Putamen (tissue), 1 donor: ENCODE measurements around the gene ADGRG6.
A peak's percentile ranks its signal among the peaks of the same experiment; 100 is the strongest.
"Not testable (repeated sequence)": the region's sequence is repeated elsewhere in the genome, so short reads cannot be mapped to it uniquely, and the experiment has no call there.

ENCODE experiments used
- DNase-seq: peaks from one replicate; pipeline ENCODE4 v3.0.0-alpha.2; 2016; ENCODE audit warnings: low spot score

The ADGRG6 gene

GRCh38 chr6:142446168-142446567 lies 144.4 kb downstream of the ADGRG6 start:
- DNase-seq, result no peak

DNA sequence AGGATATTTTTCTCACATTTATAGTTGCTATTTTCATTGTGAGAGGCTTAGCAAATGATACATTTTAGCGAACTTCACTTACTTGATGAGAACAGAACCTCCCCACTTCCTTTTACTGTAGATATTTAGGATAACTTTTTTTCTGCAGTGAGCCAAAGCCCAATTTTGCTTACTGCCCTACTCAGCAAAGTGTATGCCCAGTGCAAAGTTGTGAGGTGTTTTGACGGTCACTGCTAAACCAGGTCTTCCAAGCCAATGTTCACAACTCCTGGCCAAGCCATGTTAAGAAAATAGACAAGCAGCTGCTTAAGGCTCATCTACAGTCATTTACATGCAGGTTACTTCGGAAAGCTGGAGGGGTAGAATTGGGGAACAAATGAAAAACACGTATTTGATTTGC lies 144.8 kb downstream of the ADGRG6 start:
- no peak for DNase-seq

- no peak for DNase-seq
Measured at GRCh38 chr6:142448091-142448729, 146.4 kb downstream of the ADGRG6 start.

- not testable (repeated sequence) for DNase-seq
Measured at GRCh38 chr6:142450856-142451255, 149.0 kb downstream of the ADGRG6 start.

DNA sequence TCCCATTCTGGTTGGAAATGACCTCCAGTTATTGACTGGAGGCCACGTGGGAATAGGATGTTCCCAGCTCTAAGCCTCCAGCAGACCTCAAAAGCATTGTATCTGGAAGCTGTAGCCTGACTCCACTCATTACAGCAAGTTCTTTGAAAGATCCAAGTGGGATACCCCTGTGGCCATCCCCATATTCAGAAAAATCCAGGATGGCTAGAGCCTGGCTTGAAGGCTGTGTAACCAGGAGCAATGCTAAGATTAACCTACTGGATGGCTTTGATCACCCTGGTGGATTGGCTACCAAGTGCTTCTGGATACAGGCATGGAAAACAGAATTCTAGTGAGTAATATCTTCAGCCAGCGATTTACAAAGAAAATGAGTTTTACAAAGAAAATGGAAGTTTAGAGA lies 151.2 kb downstream of the ADGRG6 start:
- no peak for DNase-seq

- not testable (repeated sequence) for DNase-seq
Measured at GRCh38 chr6:142454196-142454595, 152.4 kb downstream of the ADGRG6 start.

DNA sequence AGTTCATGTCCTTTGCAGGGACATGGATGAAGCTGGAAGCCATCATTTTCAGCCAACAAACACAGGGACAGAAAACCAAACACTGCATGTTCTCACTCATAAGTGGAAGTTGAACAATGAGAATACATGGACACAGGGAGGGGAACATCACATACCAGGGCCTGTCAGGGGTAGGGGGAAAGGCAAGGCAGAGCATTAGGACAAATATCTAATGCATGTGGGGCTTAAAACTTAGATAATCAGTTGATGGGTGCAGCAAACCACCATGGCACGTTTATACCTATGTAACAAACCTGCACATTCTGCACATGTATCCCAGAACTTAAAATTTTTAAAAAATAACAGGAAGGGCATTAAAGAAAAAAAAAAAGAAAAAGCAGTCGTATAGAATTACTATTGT lies 153.0 kb downstream of the ADGRG6 start:
- DNase-seq, result not testable (repeated sequence)

GRCh38 chr6:142455957-142456589 lies 154.3 kb downstream of the ADGRG6 start:
- DNase-seq, result no peak

GRCh38 chr6:142457638-142458406 lies 156.0 kb downstream of the ADGRG6 start:
- no peak for DNase-seq

DNA sequence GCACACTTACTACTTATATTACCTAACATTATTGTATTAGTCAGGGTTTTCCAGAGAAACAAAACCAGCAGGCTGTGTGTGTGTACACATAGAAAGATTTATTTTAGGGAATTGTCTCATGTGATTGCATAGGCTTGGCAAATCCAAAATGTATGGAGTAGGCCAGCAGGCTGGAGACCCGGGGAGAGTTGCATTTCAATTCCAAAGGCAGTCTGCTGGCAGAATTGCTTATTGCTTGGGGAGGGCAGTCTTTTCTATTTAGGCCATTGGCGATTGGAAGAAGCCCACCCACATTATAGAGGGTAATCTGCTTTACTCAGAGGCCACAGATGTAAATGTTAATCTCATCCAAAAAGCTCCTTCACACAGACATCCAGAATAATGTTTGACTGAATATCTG lies 157.0 kb downstream of the ADGRG6 start:
- DNase-seq, result no peak

GRCh38 chr6:142459271-142459670 lies 157.5 kb downstream of the ADGRG6 start:
- no peak for DNase-seq

- DNase-seq, result no peak
Measured at GRCh38 chr6:142462260-142462659, 160.5 kb downstream of the ADGRG6 start.

DNA sequence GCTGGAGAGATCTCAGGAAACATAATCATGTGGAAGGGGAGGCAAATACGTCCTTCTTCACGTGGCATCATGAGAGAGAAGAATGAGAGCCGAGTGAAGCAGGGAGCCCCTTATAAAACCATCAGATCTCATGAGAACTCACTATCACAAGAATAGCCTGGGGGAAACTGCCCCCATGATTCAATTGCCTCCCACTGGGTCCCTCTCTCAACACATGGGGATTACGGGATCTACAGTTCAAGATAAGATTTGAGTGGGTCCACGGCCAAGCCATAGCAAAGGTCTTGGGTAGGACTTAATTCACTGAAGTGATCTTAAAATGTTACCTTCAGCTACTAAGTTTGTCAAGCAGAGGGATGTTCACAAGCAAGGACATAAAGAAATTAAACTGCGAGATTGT lies 162.2 kb downstream of the ADGRG6 start:
- DNase-seq, result no peak

DNA sequence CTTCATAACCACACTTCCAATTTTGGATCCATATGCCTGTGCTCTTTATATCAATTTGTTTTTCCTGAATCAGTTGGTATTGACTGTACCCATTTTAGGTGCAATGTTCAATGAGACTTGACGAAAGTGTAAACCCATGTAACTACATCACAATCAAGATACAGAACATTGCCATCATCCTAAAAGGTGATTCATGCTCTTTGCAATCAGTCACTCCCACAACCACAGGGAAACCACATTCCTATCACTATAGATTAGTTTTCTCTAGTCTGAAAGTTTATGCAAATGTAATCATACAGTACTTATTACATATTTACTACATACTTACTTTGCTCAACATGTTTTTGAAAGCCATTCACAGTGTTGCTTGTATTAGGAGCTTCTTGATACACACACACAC lies 167.4 kb downstream of the ADGRG6 start:
- no peak for DNase-seq

DNA sequence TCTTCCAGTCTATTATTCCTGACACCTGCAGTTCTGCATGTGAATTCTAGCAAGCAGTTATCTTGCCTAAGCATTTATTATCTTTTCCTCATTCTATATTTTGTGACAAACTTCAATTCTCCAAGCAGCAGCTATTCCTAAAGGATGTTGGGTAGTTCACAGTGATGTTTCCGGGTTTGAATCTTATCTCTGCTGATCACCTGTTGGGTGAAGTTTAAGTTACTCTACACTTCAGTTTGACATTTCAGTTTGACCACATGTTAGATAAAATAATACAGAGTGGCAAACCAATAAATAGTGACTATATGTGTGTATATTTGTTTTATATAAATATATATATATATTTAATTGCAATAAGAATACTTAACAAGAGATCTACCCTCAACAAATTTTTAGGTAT lies 168.6 kb downstream of the ADGRG6 start:
- DNase-seq, result no peak

GRCh38 chr6:142474531-142475289 lies 172.9 kb downstream of the ADGRG6 start:
- peak; percentile 20 for DNase-seq

DNA sequence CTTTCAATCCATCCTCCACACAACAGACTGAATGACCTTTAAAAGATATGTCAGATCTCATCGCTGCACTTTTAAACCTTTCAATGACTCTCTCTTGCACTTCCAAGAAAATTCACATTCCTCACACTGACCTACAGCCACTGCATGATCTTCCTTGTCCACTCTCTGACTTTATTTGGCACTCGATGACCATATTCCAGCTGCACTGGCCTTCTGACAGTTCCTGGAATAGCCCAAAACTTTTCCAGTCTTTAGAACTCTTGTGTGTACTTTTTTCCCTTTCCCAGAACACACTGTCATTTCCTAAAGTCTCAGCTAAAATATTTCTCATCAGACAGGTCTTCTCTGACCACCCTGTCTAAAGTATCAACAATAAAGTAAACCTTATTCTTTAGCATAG lies 174.6 kb downstream of the ADGRG6 start:
- DNase-seq, result no peak

GRCh38 chr6:142478117-142478516 lies 176.3 kb downstream of the ADGRG6 start:
- no peak for DNase-seq

DNA sequence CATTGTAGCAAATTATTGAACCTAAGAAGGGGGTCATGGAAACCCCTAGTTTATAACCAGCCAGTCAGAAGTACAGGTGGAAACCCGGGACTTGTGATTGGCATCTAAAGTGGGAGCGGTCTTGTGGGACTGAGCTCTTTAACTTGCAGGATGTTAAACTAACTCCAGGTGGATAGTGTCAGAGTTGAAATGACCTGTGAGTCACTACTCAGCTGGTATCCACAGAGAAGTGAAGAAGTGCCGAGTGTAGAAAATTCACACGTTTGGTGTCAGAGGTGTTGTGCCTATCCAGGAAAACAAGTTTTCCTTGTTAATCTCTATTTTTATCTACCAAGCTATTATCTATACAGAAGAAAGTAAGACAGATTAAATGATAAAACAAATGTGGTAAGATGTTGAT lies 179.7 kb downstream of the ADGRG6 start:
- DNase-seq, result no peak

DNA sequence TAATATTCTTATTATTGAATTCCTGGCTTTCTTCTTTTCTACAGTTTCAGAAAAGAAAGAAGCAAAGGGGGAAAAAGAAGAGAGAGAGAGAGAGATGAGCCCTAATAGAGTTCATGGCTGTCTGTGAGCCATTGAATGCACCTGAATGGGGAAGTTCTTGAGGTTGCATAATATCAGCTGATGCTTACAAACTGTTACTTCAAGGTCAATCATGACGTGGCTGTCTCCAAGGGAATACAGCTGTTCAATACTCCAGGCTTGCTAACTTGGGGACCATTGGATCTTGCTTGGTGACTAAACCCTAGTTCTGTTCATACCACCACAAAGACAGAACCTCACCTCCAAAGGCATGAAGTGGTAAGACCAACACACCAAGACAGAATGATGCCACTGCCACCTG lies 180.4 kb downstream of the ADGRG6 start:
- DNase-seq, result no peak

DNA sequence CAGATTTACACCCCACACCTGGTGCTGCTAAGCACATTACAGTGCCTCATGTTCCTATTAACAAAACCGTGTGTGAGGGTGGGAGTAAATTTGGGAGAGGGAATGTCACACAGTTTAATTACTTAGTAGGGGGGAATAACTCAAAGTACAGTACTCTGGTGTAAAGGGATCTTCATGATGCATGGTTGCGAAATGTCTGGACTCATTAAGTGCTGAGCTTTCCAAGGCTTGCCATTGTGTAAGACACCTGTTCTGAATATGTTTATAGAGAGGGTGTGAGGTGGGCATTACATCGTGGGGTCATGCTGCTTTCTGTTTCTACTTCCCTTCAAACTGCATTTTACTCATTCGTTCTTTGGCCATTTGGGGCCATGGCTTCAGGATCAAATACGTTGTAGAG lies 181.2 kb downstream of the ADGRG6 start:
- DNase-seq, result no peak

DNA sequence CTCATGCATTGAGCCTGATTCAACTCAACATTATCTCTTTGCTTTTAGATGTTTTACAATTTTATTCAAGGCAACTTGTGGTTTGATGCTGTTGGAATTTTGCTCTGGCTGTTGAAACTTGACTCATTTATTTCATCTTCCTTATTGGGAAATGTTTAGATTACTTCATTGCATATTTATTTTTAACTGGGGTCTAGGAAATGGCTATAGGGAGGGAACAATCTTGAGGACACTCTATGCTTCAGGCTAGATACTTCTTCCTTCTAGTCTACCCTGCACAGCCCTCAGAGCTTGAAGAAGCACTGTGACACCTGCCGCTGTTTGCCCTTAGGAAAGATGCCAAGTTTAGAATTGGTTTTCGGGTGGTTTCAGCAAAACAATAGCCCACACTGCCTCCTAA lies 183.4 kb downstream of the ADGRG6 start:
- DNase-seq, result no peak
